ENCODE results near the gene COLQ. TPM values are rescaled to one million over a fixed set of nuclear protein-coding genes. Genes with fewer than 3 reads are reported as not detected.

The COLQ gene
- total RNA-seq, 4 donors from 2014 or later: 0.53 to 13.2 (median 2.6) TPM

GRCh38 chr3:15520804-15521572 lies 518 bp downstream of the COLQ start:
- H3K4me1 ChIP-seq: no peaks in the 10 kb centered on the region
- no peaks in the 10 kb centered on the region for H3K27me3 ChIP-seq
- no peaks in the 10 kb centered on the region for H3K36me3 ChIP-seq
- H3K9me3 ChIP-seq: no peaks in the 10 kb centered on the region
- no peak overlapping the region for H3K27ac ChIP-seq
- DNase-seq: no peak
- TF ChIP-seq POLR2A (IDR thresholded peaks at IDR 0.05) (no peak), CTCF (IDR thresholded peaks at IDR 0.05) (no peak)
- peak overlapping the region in 2 of 4 donors; percentile 11 to 17 for H3K4me3 ChIP-seq

GRCh38 chr3:15520185-15520584 lies 1.3 kb downstream of the COLQ start:
- DNase-seq: no peak
- Histone ChIP-seq H3K36me3 (no peaks in the 10 kb centered on the region), H3K9me3 (no peaks in the 10 kb centered on the region), H3K4me1 (no peaks in the 10 kb centered on the region), H3K27ac (no peak overlapping the region), H3K27me3 (no peaks in the 10 kb centered on the region), H3K4me3 (no peak overlapping the region)
- TF ChIP-seq CTCF (IDR thresholded peaks at IDR 0.05) (no peak), POLR2A (IDR thresholded peaks at IDR 0.05) (no peak)

GRCh38 chr3:15519096-15519495 lies 2.4 kb downstream of the COLQ start:
- TF ChIP-seq CTCF (IDR thresholded peaks at IDR 0.05) (no peak), POLR2A (IDR thresholded peaks at IDR 0.05) (no peak)
- no peaks in the 10 kb centered on the region for H3K9me3 ChIP-seq
- no peak overlapping the region for H3K27ac ChIP-seq
- no peaks in the 10 kb centered on the region for H3K36me3 ChIP-seq
- H3K4me3 ChIP-seq: no peak overlapping the region
- no peak for DNase-seq
- H3K4me1 ChIP-seq: no peaks in the 10 kb centered on the region
- H3K27me3 ChIP-seq: no peaks in the 10 kb centered on the region

- Histone ChIP-seq H3K36me3 (no peaks in the 10 kb centered on the region), H3K27ac (no peak overlapping the region), H3K9me3 (no peaks in the 10 kb centered on the region), H3K27me3 (no peaks in the 10 kb centered on the region), H3K4me3 (no peak overlapping the region), H3K4me1 (no peaks in the 10 kb centered on the region)
- DNase-seq: no peak
- TF ChIP-seq CTCF (IDR thresholded peaks at IDR 0.05) (no peak), POLR2A (IDR thresholded peaks at IDR 0.05) (no peak)
Observed at GRCh38 chr3:15514663-15515340, 6.7 kb downstream of the COLQ start.

- Histone ChIP-seq H3K27me3 (no peaks in the 10 kb centered on the region), H3K4me3 (no peak overlapping the region), H3K27ac (no peak overlapping the region), H3K4me1 (no peaks in the 10 kb centered on the region), H3K9me3 (no peaks in the 10 kb centered on the region), H3K36me3 (no peaks in the 10 kb centered on the region)
- no peak for DNase-seq
- TF ChIP-seq CTCF (IDR thresholded peaks at IDR 0.05): no peak
- TF ChIP-seq POLR2A (IDR thresholded peaks at IDR 0.05): no peak
Observed at GRCh38 chr3:15513810-15514662, 7.5 kb downstream of the COLQ start.
